NCI-H2196 (cell line): ENCODE measurements around the gene JUNB.
A peak's percentile ranks its signal among the peaks of the same experiment; 100 is the strongest.

Source experiments
- DNase-seq: peaks from one replicate; lab custom pipeline; 2025; ENCODE audit not compliant: unreplicated experiment; lab: John Stamatoyannopoulos, UW

Gene JUNB

DNA sequence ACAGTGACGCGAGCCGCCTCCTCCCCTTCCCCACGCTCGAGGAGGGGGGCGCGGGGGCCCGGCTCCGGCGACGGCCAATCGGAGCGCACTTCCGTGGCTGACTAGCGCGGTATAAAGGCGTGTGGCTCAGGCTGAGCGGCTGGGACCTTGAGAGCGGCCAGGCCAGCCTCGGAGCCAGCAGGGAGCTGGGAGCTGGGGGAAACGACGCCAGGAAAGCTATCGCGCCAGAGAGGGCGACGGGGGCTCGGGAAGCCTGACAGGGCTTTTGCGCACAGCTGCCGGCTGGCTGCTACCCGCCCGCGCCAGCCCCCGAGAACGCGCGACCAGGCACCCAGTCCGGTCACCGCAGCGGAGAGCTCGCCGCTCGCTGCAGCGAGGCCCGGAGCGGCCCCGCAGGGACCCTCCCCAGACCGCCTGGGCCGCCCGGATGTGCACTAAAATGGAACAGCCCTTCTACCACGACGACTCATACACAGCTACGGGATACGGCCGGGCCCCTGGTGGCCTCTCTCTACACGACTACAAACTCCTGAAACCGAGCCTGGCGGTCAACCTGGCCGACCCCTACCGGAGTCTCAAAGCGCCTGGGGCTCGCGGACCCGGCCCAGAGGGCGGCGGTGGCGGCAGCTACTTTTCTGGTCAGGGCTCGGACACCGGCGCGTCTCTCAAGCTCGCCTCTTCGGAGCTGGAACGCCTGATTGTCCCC is at the start of gene JUNB:
Gene JUNB (plus strand): TSS at position 142 of the 706 bp plus-strand sequence. CDS start 286 bp downstream, at position 428.
- peak; percentile 96 for DNase-seq

DNA sequence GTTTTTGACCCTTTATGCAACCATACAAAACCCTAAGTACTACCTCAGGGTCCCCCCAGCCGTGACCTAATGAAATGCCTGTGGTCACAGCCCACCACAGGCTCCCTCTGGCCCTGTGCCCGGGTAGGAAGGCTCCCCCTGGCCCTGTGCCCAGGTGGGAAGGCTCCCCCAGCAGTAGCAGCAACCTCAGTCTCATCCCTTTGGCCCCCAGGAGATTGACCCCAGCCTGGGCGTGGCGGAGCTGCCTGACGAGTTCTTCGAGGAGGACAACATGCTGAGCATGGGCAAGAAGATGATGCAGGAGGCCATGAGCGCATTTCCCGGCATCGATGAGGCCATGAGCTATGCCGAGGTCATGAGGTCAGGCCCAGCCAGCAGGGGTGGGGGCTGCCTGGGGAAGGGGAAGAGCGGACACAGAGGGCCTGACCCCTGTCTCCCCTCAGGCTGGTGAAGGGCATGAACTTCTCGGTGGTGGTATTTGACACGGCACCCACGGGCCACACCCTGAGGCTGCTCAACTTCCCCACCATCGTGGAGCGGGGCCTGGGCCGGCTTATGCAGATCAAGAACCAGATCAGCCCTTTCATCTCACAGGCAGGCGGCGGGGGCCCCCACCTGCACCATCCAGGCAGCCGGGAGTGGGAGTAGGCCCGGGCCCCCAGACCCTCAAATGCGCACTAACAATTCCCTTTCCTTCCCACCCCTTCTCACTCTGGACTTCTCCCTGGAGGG is 46.0 kb upstream of the JUNB start:
- DNase-seq = no peak

DNA sequence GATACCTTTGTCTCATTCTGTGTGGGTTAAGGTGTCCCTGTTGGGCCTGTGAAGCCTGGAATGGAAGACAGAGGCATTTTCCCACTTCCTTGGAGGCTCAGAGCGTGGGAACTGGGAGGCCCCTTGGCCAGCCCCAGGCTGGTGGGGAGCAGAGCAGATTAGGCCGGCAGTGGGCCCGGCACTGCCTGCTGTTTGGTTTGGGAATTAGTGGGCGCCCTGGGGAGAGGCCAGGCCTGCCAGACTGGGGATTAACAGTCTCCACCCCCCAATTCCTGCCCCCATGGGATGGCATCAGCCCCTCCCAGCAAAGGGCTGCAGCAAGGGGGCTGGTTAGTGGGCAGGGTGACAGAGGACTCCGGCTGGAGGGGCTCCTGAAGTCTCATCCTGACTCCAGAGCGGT is 42.8 kb upstream of the JUNB start:
- DNase-seq = no peak

DNA sequence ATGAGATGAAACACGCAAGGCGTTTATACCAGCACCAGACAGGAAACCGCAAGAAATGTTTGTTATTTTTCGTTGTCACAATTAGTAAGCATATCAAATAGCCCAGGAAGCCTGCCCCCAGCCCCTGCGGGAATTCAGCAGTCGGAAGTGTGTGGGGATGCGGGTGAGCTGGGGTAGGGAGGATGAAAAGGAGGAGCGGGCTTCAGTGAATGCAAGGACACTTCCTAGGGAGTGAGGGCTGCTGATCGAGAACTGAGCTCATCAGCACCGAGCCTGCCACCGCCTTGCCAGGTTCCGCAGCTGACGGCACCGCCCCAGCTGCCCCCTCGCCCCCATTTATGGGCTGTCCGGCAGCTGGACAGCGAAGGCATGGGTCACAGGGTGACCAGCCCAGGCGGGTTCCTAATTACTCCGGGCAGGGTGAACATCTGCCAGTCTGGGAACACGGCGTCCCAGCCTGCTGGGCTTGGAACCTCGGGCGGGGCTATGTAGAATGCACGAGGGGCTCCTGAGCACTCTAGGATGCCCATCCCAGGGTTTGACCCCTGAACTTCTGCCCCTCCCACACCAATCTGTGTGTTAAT is 41.3 kb upstream of the JUNB start:
- no peak for DNase-seq

DNA sequence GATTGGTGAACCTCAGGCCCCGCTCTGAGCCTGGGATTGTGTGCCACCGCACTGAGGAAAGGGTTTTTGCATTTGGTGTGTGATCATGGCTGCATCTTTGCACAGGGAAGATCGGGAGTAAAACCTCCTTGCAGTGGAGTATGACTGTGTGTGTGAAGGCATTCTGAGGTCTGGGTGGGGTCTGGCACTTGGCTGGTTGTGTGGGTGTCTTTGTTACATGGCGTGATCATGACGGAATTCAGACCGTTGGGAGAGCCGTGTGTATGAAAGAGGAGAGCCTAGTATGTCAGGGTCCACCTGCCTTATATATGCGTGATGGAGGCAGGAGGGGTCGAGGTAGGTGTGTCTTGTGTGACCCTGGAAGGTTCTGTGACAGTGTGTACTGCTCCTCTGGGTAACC is 40.4 kb upstream of the JUNB start:
- DNase-seq = no peak

DNA sequence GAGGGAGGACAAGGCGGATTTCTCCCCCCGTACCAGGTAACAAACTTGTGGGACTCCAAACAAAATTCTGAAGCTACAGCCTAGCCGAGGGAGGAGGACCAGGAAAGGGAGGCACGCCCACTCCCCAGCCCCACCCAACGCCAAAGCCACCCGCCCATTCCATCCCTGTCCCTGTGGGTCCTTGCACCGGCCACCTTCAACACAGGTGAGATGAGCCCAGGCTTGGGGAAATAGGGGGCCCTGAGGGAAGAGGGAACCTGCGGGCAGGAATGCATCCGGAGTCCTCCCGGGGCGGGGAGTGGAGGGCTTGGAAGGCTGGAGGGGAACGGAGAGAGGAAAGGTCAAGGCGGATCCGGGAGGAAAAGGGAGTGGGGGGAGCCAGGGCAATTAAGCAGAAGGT is 39.7 kb upstream of the JUNB start, which contains the start of gene BEST2:
Gene BEST2 (plus strand): TSS at position 157 of the 400 bp plus-strand sequence. CDS start 802 bp downstream, outside the sequence.
- DNase-seq = no peak

DNA sequence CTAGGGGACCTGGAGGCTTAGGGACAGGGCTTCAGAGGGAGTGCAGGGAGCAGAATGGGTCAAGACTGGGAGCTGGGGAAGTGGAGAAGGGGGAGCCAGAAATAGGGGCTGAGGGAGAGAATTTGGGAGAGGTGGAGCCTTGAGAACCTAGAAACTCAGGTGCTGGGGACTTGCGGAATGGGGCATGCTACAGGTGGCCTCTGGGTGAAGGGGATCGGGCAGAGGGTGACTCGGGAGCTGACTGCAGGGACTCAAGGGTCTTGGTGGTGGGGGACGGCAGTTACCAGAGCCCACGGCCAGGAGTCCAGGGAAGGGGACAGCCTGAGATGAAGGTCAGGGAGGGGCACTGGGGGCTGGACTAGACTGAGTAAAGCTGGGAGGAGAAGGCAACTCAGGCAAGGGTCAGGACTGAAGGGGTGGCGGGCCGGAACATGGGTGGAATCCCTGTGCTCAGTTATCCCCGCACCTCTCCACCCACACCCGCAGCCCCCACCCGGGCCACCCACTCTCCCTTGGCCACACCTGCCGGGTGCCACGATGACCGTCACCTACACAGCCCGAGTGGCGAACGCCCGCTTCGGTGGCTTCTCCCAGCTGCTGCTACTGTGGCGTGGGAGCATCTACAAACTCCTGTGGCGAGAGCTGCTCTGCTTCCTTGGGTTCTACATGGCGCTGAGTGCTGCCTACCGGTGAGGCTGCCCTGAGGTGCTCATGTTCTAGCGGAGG is 39.1 kb upstream of the JUNB start:
- no peak for DNase-seq

DNA sequence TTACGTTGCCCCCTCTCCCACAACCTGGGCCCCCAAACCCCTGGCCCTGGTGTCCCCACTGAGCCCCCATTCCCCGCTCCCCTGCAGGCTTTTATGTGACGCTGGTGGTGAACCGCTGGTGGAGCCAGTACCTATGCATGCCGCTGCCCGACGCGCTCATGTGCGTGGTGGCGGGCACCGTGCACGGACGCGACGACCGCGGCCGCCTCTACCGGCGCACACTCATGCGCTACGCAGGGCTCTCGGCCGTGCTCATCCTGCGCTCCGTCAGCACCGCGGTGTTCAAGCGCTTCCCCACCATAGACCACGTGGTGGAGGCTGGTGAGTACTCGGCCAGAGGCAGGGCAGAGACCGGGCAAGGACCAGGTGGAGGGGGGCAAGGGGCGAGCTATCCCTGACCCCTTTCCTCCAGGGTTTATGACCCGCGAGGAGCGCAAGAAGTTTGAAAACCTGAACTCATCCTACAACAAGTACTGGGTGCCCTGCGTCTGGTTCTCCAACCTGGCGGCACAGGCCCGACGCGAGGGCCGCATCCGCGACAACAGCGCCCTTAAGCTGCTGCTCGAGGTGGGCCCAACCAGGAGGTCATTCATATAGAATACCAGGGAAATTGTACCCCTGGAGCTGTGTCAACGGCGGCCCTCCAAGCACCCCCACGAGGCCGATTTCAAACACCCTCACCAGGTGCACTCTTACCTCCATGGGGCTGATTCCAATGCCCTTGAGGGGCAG is 36.7 kb upstream of the JUNB start:
- DNase-seq = no peak

DNA sequence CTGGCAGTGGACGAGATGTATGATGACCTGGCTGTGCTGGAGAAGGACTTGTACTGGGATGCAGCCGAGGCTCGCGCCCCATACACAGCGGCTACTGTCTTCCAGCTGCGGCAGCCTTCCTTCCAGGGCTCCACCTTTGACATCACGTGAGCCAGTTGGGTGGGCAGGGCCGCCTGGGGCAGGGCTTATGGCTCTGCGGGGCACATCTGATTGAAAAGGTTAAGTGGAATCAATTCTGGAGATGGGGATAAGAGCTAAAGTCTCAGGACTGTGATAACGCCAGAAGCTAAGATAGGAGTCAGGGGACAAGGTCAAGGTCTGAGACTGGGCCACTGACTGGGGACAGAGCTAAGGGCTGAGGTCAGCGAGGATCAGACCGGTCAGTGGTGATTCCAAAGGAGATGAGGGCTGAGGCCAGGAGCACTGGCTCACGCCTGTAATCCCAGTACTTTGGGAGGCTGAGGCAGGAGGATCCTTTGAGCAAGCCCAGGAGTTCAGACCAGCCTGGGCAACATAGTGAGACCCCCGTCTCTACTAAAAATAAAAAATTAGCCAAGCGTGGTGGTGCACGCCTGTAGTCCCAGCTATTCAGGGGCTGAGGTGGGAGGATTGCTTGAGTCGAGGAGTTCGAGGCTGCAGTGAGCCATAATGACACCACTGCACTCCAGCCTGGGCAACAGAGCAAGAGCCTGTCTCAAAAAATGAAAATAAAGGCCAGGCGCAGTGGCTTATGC is 35.0 kb upstream of the JUNB start:
- DNase-seq = no peak

DNA sequence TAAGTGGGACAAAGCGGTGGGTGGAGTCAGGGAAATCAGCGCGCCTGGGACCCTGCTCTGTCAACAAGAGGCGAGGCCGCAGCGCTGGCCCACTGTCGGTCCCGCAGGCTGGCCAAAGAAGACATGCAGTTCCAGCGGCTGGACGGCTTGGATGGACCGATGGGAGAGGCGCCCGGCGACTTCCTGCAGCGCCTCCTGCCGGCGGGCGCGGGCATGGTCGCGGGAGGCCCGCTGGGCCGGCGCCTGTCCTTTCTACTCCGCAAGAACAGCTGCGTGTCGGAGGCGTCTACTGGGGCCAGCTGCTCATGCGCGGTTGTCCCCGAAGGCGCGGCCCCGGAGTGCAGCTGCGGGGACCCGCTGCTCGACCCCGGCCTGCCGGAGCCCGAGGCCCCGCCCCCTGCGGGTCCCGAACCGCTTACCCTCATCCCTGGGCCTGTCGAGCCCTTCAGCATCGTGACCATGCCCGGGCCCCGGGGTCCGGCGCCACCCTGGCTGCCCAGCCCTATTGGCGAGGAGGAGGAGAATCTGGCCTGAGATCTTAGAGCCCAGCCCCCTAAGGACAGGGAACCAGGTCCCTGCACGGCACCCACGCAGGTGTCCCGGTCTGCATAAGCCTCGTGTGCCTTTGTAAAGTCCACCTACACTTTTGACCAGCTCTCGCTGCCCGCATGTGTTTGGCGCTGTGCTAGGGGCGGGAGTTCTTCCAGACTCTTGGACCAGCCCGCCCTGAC is 33.6 kb upstream of the JUNB start:
- DNase-seq = peak; percentile 86

DNA sequence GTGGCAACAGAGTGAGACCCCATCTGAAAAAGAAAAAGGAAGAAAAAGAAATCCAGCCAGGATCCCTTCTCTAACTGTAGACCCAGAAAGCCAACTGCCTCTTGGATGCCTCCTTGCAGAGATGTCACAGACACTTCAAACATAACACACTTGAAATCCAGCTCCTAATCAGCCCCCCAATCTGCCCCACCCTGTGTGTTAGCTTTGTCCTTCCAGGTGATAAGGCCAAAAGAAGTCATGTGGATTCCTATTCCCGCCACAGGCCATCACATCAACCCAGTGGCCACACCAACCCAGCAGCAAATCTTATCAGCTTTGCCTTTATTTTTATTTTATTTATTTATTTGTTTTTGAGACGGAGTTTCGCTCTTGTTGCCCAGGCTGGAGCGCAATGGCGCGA is 31.6 kb upstream of the JUNB start:
- no peak for DNase-seq

DNA sequence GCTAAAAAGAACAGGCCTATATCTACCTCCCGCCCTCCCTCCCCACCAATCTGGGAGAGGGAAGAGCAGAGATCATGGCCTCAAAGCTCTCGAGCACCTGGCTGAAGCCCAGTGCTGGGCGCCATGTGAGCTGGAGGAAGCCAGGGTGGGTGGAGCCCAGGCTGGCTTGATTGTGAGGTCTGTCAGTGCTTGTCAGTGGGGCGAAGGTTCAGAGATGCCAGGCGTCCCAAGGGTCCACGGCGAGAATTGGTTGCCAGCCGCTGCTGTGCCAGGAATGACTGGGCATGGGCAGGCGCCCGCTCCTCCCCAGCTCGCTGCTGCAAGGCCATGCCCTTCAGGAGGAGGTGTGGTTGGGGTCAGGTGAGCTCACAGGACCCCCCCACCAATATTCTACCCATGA is 28.2 kb upstream of the JUNB start:
- no peak for DNase-seq

DNA sequence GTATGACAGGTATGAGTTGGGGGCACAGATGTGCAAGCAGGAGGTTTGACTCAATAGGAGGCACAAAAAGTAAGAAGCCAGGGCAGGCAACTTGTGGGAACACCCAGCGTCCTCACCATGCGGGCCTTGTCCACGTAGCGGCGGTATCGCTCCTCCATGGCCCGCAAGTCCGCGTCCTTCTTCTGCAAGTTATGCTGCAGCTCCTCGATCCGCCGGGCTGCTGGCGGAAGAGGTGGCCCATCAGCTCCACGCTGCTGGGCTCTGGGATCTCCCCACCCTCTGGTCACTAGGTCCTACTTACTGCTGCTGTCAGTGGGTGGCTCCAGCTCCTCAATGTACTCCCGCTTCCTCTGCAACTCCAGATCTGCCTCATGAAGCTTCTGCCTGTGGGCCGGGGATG is 26.6 kb upstream of the JUNB start:
- DNase-seq = no peak

DNA sequence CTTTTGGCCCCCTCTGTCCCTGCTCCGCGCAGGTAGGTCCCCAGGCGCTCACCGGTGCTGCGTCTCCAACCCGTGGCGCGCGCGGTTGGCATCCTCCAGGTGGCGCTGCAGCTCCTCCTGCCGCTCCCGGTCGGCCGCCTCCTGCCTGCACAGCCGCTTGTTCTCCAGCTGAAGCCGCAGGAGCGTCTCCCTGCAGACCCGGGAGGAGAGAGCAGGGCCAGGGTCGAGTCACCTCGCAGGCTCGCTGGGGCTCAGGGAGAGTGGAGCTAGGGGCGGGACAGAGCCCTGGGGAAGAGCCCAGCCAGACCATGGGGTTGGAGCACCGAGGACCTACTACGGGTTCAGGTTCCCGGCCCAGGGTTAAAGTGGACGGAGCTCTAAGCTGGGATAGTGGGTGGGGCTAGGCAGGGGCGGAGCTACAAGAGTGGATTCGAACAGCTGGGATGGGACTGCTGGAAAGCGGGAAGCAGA is 25.2 kb upstream of the JUNB start:
- DNase-seq = peak; percentile 14

DNA sequence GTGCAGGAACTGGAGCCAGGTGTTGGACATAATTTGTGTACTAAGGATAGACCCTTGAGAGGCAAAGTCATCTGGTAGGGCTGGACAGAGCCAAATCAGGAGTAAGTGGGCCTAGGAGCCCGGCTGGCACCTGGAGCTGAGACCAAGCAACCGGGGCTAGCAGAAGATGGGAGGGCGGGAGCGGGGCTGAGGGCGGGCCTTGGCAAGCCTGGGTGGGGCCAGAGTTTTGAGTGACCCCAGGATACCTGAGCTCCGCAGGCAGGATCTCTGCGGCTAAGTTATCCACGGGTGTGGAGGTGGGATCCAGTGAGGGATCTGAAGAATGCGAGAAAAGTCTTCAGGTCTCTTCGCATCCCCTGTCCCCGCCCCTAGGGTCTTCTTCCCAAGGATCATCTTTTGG is 24.1 kb upstream of the JUNB start:
- DNase-seq = no peak

DNA sequence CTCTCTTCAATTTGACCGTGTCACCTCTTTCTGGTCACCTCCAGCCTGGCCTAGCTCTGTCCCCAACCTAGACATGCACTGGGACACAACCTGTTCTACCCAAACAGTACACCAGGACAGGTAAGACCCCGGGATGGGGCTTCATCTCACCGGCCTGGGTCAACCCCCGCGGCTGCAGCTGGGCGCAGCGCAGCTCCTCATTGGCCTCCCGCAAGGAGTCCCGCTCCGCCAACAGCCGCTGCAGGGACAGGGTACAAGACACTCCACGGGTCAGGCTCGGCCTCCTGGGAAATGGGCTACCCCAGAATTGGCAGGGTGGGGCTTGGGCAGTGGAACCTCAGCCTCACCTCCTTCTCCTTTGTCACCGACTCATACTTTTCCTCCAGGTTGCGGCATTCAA is 23.6 kb upstream of the JUNB start:
- DNase-seq = no peak

DNA sequence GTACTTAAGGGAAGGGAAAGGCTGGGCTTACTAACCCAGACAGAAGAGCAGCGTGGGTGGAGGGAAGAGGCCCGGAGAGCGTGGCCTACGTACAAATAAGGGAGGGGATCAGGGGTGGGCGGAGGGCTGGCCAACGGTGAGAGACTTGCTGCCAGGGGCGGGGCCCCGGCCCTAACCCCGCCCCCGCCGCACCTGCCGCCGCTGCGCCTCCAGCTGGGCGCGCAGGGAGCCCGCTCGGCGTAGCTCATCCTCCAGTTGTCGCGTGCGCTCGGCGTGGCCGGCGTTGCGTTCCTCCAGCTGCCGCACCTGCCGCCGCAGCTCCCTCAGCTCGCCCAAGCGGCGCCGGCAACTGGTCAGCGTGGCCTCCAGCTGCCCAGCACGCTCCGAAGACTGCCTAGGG is 21.6 kb upstream of the JUNB start:
- DNase-seq = no peak

DNA sequence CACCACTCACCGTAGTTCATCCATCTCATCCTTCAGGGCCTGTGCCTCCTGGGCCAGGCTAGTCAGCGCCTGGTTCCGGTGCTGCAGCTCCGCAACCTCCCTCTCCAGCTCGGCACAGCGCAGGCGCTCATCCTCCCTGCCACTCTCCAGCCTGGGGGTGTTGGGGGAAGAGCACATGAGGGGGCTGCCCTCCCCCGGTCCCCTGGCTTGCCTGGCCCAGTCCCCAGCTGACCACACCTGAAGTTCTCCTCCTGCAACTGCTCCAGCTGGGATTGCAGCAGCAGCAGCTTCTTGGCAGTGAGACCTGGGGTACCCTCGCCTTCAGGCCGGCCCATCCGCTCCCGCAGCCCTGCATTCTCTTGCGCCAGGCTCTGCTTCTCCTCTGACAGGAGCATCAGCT is 20.4 kb upstream of the JUNB start:
- DNase-seq = no peak

DNA sequence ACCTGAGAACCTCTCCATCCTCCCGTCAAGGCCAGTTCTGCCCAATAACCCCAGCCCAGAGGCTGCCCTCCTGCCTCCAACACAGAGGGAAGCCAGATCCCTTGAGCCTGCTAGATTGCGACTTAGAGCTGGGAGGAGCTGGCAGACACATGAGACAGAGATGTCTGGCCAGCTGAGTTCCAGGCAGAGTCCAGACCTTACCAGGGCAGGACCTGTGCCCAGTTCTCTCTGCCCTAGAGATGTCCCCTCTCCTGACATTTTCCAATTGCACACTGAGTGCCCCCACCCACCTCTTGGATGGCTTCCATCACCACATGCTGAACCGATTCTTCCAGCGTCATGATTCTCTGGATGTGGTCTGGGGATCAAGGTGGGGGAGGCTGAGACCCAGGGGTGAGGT is 19.0 kb upstream of the JUNB start:
- DNase-seq = no peak
